Activated CD8-positive, alpha-beta T cell treated with anti-CD3 and anti-CD28 coated beads, Interleukin-2, amount 10 ng/mL, durations not matched to agents 7 days and 5 days (primary cell): ENCODE results near the gene MBD5. TPM values are rescaled to one million over a fixed set of nuclear protein-coding genes. Genes with fewer than 3 reads are reported as not detected.

Experiments used
- ATAC-seq: fragments of 150-1000 bp; cut with Tn5 transposase; one replicate; pipeline ENCODE4 v1.10.0; 2021; ENCODE audit warnings: moderate library complexity
- CTCF ChIA-PET: fragments of 350-600 bp; sonication (Branson Sonifier 250); formaldehyde crosslinking; loops from one replicate; lab custom pipeline; 2021; ENCODE audit warnings: antibody characterized with exemption; lab: Charles Lee
- POLR2A ChIA-PET: fragments of 350-600 bp; sonication (Branson Sonifier 250); formaldehyde crosslinking; loops from one replicate; lab custom pipeline; 2021; ENCODE audit warnings: antibody characterized with exemption; lab: Charles Lee
- DNase-seq: peaks from one replicate; pipeline ENCODE4 v3.0.0-alpha.2; 2020
- H3K27ac Mint-ChIP-seq: one replicate; pipeline ENCODE4 v1.8.0; 2021; ENCODE audit warnings: mild to moderate bottlenecking, mixed read lengths
- H3K27me3 Mint-ChIP-seq: one replicate; pipeline ENCODE4 v1.8.0; 2021; ENCODE audit warnings: low read depth, mixed read lengths
- H3K36me3 Mint-ChIP-seq: one replicate; pipeline ENCODE4 v1.8.0; 2021; ENCODE audit warnings: low read depth, mixed read lengths
- H3K4me1 Mint-ChIP-seq: one replicate; pipeline ENCODE4 v1.8.0; 2021; ENCODE audit warnings: low read depth, mixed read lengths
- H3K4me3 Mint-ChIP-seq: one replicate; pipeline ENCODE4 v1.8.0; 2021; ENCODE audit warnings: mild to moderate bottlenecking, mixed read lengths
- H3K9me3 Mint-ChIP-seq: one replicate; pipeline ENCODE4 v1.8.0; 2022; ENCODE audit warnings: mixed read lengths; ENCODE audit not compliant: insufficient read depth
- total RNA-seq, 2 experiments: library from RNA; stranded (reverse); gene quantifications; one replicate each; pipeline ENCODE4 v1.2.3, GENCODE V29; 2021

The MBD5 gene
- total RNA-seq, 2 experiments from 2014 or later: 27.0 to 31.3 TPM

DNA sequence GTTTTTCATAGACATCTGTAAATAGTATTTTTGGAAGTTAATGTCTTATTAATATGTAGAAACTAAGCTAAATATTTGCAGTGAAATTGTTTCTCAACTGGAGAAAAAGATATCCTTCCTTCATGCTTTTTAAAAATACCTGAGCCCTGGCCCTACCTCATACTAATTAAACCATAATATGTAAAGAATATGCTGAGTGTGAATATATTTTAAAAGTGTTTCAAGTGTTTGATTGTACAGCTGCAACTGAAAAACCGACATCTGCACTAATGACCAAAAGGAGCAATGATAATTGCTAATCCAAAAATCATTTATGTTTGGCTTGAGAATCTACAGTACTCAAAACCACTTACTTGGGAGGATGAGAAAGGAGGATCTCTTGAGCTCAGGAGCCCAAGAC is 156.7 kb downstream of the MBD5 start:
- ChIA-PET CTCF (interaction anchor here (0.8 kb wide), 1 partner anchor 331 kb away, joined by 3 read pairs; no protein-coding TSS in a partner anchor), POLR2A (no interaction called here)
- no peak overlapping the region for H3K4me3 Mint-ChIP-seq
- no peak for ATAC-seq
- H3K27ac Mint-ChIP-seq: no peak overlapping the region
- no peaks in the 10 kb centered on the region for H3K27me3 Mint-ChIP-seq
- peaks cover 7% of the 10 kb centered on the region for H3K36me3 Mint-ChIP-seq
- no peak for DNase-seq
- no peaks in the 10 kb centered on the region for H3K9me3 Mint-ChIP-seq
- H3K4me1 Mint-ChIP-seq: peaks cover 3% of the 10 kb centered on the region

DNA sequence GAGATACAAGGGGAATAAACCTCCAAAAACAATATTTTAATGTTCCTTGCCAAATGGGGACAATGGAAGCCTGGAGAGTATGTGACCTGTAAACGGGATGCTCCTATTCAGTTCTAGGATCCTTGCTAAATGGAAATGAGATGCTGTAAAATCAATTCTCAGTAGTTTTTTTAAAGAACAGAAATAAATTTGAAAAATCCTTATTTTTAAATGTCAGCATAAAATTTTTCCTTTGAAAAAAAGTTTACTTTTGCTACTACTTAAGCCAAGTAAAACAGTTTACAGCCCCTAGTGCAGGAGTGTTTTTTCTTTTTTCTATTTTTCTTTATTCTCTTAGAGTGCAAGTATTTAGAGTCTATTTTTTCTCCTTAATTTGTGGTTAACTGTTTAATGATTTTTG is 158.8 kb downstream of the MBD5 start:
- DNase-seq (no peak), ATAC-seq (no peak)
- Mint-ChIP-seq H3K9me3 (no peaks in the 10 kb centered on the region), H3K36me3 (peaks cover 7% of the 10 kb centered on the region), H3K27me3 (no peaks in the 10 kb centered on the region), H3K27ac (no peak overlapping the region), H3K4me1 (peaks cover 6% of the 10 kb centered on the region), H3K4me3 (no peak overlapping the region)
- CTCF ChIA-PET: no interaction called here
- POLR2A ChIA-PET: no interaction called here

DNA sequence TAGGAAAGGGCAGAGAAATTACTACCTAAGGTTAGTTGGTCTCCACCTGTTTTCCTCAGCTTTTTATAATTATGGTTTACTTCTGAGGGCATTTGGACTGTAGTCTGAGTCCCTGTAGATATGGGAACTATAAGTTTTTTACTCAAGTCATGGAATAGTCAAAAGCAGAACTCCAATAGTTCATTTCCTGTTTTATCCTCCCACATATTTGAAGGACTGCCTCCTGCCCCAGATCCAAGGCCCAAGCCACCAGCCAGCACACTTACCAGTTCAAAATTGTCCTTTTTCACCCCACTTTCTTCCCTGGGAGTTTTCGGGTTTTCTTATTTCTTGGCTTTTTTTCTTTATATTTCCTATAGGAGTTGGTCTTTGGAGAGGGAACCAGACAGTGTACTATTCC is 164.1 kb downstream of the MBD5 start:
- ChIA-PET CTCF (no interaction called here), POLR2A (no interaction called here)
- H3K36me3 Mint-ChIP-seq: peaks cover 12% of the 10 kb centered on the region

DNA sequence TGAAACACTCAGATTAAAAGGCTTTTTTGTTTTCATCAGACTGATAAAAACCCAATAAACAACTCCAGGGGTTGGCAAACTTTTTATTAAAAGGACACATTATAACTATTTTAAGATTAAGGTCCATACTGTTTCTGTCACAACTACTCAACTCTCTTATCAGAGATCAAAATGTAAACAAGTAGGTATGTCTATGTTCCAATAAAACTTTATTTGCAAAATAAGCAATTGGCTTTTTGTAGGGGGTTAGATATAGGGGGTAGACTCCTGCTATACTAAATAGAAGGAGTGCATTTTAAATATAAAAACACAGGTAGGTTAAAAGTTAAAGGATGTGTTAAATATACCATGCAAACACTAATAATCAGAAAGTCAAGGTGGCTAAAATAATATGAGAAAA is 174.0 kb downstream of the MBD5 start:
- no peak for ATAC-seq

More for the DNA sequence above, 164.1 kb downstream of the MBD5 start:
- H3K27ac Mint-ChIP-seq: no peak overlapping the region
- no peak for ATAC-seq
- no peaks in the 10 kb centered on the region for H3K27me3 Mint-ChIP-seq
- peaks cover 10% of the 10 kb centered on the region for H3K9me3 Mint-ChIP-seq
- no peak overlapping the region for H3K4me3 Mint-ChIP-seq
- H3K4me1 Mint-ChIP-seq: peaks cover 6% of the 10 kb centered on the region
- no peak for DNase-seq

DNA sequence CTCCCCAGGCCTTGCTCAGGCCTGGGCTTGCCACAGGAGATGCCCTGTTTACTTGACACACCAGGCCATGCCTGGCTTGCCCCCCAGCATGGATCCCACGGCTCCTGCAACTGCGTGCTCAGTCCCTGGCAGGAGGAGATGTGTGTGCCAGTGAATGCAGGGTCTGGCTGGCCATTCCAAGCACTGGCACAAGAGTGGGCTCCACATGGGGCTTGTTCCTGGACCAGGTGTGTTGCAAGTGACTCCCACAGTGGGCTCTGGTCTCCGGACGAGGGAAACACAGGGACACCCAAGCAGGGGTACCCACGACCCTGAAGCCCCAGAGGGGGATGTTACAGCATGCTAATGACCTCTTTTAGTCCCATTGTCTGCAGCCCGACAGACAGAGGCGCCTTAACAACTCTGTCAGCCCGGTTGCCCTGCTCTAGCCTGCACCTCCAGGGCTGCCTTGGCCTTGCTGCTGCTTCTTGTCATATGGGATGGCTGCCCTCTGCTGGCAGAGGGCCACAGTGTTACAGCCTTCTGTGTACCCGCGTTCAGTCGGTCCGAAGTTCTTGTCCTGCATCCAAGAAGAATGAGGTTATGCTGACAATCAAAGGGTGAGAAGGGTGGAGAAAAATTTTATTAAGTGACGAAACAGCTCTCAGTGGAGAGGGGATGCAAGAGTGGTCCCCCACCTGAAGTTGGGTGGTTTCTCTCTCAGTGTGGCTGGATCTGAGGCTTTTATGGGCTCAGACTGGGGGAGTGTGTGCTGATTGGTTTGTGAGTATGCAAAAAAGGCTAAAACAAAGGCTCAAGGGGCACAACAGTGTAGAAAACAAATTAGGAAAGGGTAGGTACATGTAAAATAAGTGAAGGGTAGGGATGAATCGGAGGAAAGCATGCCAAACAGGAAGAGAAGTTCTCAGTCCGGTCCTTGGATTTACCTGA is 180.4 kb downstream of the MBD5 start:
- Mint-ChIP-seq H3K27ac (no peak overlapping the region), H3K4me1 (no peaks in the 10 kb centered on the region), H3K4me3 (no peak overlapping the region), H3K36me3 (no peaks in the 10 kb centered on the region), H3K27me3 (no peaks in the 10 kb centered on the region), H3K9me3 (no peaks in the 10 kb centered on the region)
- ChIA-PET CTCF (interaction anchor here (1.4 to 2.6 kb wide), 3 partner anchors 13 to 308 kb away, joined by 3 to 21 read pairs (median 9); no protein-coding TSS in a partner anchor), POLR2A (no interaction called here)
- DNase-seq: peak; percentile 58
- peak; percentile 83 for ATAC-seq

More for the DNA sequence above, 174.0 kb downstream of the MBD5 start:
- POLR2A ChIA-PET: no interaction called here
- Mint-ChIP-seq H3K4me3 (no peak overlapping the region), H3K4me1 (no peaks in the 10 kb centered on the region), H3K27ac (no peak overlapping the region), H3K36me3 (no peaks in the 10 kb centered on the region), H3K27me3 (no peaks in the 10 kb centered on the region), H3K9me3 (no peaks in the 10 kb centered on the region)
- DNase-seq: no peak
- CTCF ChIA-PET: no interaction called here

DNA sequence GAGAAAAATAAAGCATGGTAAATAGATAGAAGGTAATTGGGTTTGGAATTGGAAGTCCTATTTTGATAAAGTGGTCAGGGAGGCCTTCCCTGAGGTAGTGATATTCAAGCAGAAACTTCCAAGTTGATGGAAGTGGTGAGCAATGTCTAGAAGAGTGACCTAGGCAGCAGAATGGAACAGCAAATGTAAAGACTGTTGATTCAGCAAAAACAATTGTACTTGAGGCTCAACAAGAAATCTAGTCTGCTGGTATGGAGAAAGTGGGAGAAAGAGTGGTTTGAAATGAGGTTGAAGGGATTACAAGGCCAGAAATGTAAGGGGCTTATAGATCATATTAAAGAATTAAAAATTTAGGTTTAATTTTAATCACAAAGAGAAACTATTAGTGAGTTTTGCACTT is 181.3 kb downstream of the MBD5 start:
- no peaks in the 10 kb centered on the region for H3K4me1 Mint-ChIP-seq
- no peaks in the 10 kb centered on the region for H3K9me3 Mint-ChIP-seq
- no peaks in the 10 kb centered on the region for H3K27me3 Mint-ChIP-seq
- no peak overlapping the region for H3K27ac Mint-ChIP-seq
- no peak overlapping the region for H3K4me3 Mint-ChIP-seq
- ATAC-seq (no peak), DNase-seq (no peak)
- CTCF ChIA-PET: interaction anchor here (1.4 to 2.6 kb wide), 3 partner anchors 14 to 307 kb away, joined by 3 to 21 read pairs (median 9); no protein-coding TSS in a partner anchor
- no peaks in the 10 kb centered on the region for H3K36me3 Mint-ChIP-seq
- POLR2A ChIA-PET: no interaction called here

DNA sequence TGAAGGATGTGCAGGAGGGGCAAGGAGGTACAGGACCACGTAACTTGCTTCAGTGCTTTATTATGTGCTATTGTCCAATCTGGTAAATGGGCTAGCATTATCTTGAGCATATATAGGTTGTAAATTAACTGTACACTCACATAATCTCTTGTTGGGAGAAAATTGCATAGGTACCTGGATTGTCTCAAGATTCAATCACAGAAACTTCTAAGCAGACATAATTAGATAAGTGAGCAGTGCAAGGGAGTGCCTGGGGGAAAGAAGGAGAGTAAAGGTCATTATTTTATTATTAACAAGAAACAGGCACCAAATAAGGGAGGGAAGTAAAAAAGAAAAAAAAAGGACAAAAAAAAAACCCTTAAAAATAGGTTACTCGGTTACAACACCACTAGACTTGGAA is 186.2 kb downstream of the MBD5 start:
- Mint-ChIP-seq H3K36me3 (no peaks in the 10 kb centered on the region), H3K4me1 (no peaks in the 10 kb centered on the region), H3K27me3 (no peaks in the 10 kb centered on the region), H3K9me3 (no peaks in the 10 kb centered on the region), H3K4me3 (no peak overlapping the region), H3K27ac (no peak overlapping the region)
- ATAC-seq: no peak
- no peak for DNase-seq
- ChIA-PET POLR2A (no interaction called here), CTCF (no interaction called here)

DNA sequence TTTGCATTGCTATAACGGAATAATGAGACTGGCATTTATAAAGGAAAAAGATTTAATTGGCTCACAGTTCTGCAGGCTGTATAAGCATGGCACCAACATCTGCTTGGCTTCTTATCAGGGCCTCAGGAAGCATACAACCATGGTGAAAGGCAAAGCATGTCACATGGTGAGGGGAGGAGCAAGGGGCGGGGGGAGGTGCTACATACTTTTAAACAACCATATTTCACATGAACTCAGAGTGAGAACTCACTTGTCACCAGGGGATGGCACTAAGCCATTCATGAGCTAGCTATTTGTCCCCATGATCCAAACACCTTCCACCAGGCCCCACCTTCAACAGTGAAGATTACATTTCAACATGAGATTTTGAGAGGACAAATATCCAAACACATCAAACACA is 188.7 kb downstream of the MBD5 start:
- CTCF ChIA-PET: no interaction called here
- POLR2A ChIA-PET: no interaction called here
- ATAC-seq: no peak
- H3K27ac Mint-ChIP-seq: no peak overlapping the region
- H3K4me1 Mint-ChIP-seq: no peaks in the 10 kb centered on the region
- H3K4me3 Mint-ChIP-seq: no peak overlapping the region
- H3K27me3 Mint-ChIP-seq: no peaks in the 10 kb centered on the region
- DNase-seq: no peak
- no peaks in the 10 kb centered on the region for H3K9me3 Mint-ChIP-seq
- no peaks in the 10 kb centered on the region for H3K36me3 Mint-ChIP-seq

DNA sequence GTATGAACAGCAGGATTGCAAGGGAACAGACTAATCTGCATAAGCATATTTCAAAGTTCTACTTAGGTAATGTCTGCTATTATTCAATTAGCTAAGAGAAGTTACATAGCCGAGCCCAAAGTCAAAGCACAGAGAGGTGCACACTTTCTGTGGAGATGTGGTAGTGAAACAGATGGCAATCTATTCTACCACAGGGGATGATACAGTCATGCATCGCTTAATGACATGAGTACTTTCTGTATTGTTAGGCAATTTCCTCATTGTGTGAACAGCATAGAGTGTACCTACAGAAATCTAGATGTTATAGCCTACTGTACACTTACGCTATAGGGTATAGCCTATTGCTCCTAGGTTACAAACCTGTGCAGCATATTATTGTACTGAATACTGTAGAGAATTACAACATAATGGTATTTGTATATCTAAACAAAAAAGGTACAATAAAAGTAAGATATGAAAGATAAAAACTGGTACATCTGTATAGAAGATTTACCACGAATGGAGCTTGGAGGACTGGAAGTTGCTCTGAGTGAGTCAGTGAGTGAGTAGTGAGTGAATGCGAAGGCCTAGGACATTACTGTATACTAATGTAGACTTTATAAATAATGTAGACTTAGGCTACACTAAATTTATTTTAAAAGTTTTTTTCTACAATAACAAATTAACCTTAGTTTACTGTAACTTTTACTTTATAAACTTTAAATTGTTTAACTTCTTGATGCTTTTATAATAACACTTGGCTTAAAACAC is 197.6 kb downstream of the MBD5 start:
- CTCF ChIA-PET: no interaction called here
- no peak for DNase-seq
- peaks cover 7% of the 10 kb centered on the region for H3K36me3 Mint-ChIP-seq
- no peaks in the 10 kb centered on the region for H3K4me1 Mint-ChIP-seq
- H3K9me3 Mint-ChIP-seq: peaks cover 16% of the 10 kb centered on the region
- no peak overlapping the region for H3K27ac Mint-ChIP-seq
- POLR2A ChIA-PET: interaction anchor here (0.7 kb wide), 1 partner anchor 181 kb away, joined by 4 read pairs; no protein-coding TSS in a partner anchor
- H3K4me3 Mint-ChIP-seq: no peak overlapping the region
- no peaks in the 10 kb centered on the region for H3K27me3 Mint-ChIP-seq
- ATAC-seq: no peak

DNA sequence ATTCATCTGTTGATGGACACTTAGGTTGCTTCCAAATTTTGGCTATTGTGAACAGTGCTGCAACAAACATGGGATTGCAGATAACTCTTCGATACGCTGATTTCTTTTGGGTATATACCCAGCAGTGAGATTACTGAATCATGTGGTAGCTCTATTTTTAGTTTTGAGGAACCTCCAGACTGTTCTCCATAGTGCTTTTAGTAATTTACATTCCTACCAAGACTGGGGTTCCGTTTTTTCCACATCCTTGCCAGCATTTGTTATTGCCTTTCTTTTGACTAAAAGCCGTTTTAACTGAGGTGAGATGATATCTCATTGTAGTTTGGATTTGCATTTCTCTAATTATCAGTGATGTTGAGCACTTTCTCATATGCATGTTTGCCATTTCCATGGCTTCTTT is 200.3 kb downstream of the MBD5 start:
- Mint-ChIP-seq H3K4me3 (no peak overlapping the region), H3K9me3 (peaks cover 16% of the 10 kb centered on the region), H3K36me3 (peaks cover 13% of the 10 kb centered on the region), H3K27ac (no peak overlapping the region), H3K4me1 (peaks cover 5% of the 10 kb centered on the region), H3K27me3 (no peaks in the 10 kb centered on the region)
- ATAC-seq: no peak
- no peak for DNase-seq
- ChIA-PET POLR2A (no interaction called here), CTCF (no interaction called here)

DNA sequence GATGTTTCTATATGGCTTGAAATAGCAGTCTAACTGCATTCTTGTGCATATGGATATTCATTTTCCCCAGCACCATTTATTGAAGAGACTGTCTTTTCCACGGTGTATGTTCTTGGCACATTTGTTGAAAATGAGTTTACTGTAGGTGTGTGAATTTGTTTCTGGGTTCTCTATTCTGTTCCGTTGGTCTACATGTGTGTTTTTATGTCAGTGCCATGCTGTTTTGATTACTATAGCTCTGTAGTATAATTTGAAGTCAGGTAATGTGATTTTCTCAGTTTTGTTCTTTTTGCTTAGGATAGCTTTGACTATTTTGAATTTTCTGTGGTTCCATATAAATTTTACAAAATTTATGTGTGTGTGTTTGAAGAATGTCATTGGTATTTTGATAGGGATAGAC is 201.0 kb downstream of the MBD5 start:
- ATAC-seq (no peak), DNase-seq (no peak)
- H3K36me3 Mint-ChIP-seq: peaks cover 13% of the 10 kb centered on the region
- no peaks in the 10 kb centered on the region for H3K27me3 Mint-ChIP-seq
- H3K4me1 Mint-ChIP-seq: peaks cover 5% of the 10 kb centered on the region
- CTCF ChIA-PET: no interaction called here
- POLR2A ChIA-PET: no interaction called here
- no peak overlapping the region for H3K4me3 Mint-ChIP-seq
- peaks cover 16% of the 10 kb centered on the region for H3K9me3 Mint-ChIP-seq
- no peak overlapping the region for H3K27ac Mint-ChIP-seq

DNA sequence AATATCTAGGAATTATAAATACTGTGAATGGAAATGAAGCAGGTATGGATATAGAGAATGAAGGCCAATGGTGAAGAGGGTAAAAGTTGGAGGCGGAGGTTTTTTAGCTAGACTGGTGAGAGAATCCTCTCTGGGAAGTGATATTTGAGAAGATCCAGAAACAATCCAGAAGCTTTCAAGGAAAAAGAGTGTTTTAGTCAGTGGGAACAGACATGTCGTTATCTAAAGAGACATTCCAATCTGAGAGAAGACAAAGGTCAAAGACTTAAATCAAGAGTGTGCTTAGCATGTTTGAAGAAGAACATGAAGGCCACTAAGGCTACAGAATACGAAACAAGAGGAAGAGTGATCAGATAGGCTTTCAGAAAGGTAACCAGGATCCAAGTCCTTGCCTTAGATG is 211.0 kb downstream of the MBD5 start:
- DNase-seq: no peak

More for the DNA sequence above, 211.0 kb downstream of the MBD5 start:
- POLR2A ChIA-PET: no interaction called here
- Mint-ChIP-seq H3K27ac (no peak overlapping the region), H3K9me3 (no peaks in the 10 kb centered on the region), H3K4me1 (no peaks in the 10 kb centered on the region), H3K27me3 (no peaks in the 10 kb centered on the region), H3K4me3 (no peak overlapping the region), H3K36me3 (peaks cover 19% of the 10 kb centered on the region)
- CTCF ChIA-PET: no interaction called here
- ATAC-seq: no peak
